GM12875 (cell line): Measurements from ENCODE around the gene SLC35A4.

Experiments used
- H3K4me3 ChIP-seq: one replicate; pipeline ENCODE4 v1.5.1; 2011; ENCODE audit warnings: low read depth, low read length, control low read depth
- CTCF ChIP-seq: IDR thresholded peaks from 2 replicates; pipeline ENCODE4 v1.5.1; 2011; ENCODE audit warnings: low read depth, mild to moderate bottlenecking, control low read depth, inconsistent platforms, low read length, moderate library complexity, borderline replicate concordance; ENCODE audit not compliant: insufficient read depth

SLC35A4 gene

GRCh38 chr5:140611020-140611521 is 46.4 kb downstream of the SLC35A4 start:
- H3K4me3 ChIP-seq: no peak overlapping the region
- no peak for TF ChIP-seq CTCF
